GM10266 (cell line): ENCODE measurements around the gene STARD13.

Experiments used
- DNase-seq: peaks from one replicate; pipeline ENCODE4 v3.0.0; 2012; ENCODE audit errors: extremely low spot score
- CTCF ChIP-seq: IDR thresholded peaks from 2 replicates; pipeline ENCODE4 v1.5.1; 2012; ENCODE audit warnings: mild to moderate bottlenecking, low read depth; ENCODE audit not compliant: control insufficient read depth, insufficient read depth; ENCODE audit errors: missing control alignments

The STARD13 gene

GRCh38 chr13:33262594-33262993 lies 23.0 kb downstream of the STARD13 start:
- no peak for DNase-seq
- no peak for TF ChIP-seq CTCF

- no peak for TF ChIP-seq CTCF
- no peak for DNase-seq
Observed at GRCh38 chr13:33262062-33262487, 23.5 kb downstream of the STARD13 start.

- no peak for TF ChIP-seq CTCF
Observed at GRCh38 chr13:33261387-33262061, 24.0 kb downstream of the STARD13 start.

GRCh38 chr13:33260168-33261098 lies 25.1 kb downstream of the STARD13 start:
- TF ChIP-seq CTCF = no peak
- no peak for DNase-seq

More at GRCh38 chr13:33261387-33262061, 24.0 kb downstream of the STARD13 start:
- DNase-seq = no peak

GRCh38 chr13:33259296-33259695 lies 26.3 kb downstream of the STARD13 start:
- no peak for DNase-seq
- TF ChIP-seq CTCF = no peak

GRCh38 chr13:33258808-33259193 lies 26.8 kb downstream of the STARD13 start:
- no peak for TF ChIP-seq CTCF
- DNase-seq = no peak
